HL-60 (cell line): Measurements from ENCODE around the gene SHMT1.

Experiments used
- CTCF ChIP-seq: IDR thresholded peaks from one replicate; pipeline ENCODE4 v1.5.1; 2011; ENCODE audit warnings: low read length, control low read depth, inconsistent platforms; ENCODE audit not compliant: insufficient read depth
- POLR2AphosphoS5 ChIP-seq: IDR thresholded peaks from 2 replicates; pipeline ENCODE4 v1.6.1; 2012; ENCODE audit warnings: low read depth

- TF ChIP-seq POLR2AphosphoS5: no peak
- no peak for TF ChIP-seq CTCF
These were observed 84.5 kb downstream of the SHMT1 start for GRCh38 chr17:18278867-18279266.
